Colonic mucosa (tissue), 4 donors: ENCODE results near the gene RAD9A. TPM values are rescaled to one million over a fixed set of nuclear protein-coding genes. Genes with fewer than 3 reads are reported as not detected.

Experiments
- DNase-seq: peaks from one replicate; pipeline ENCODE4 v3.0.0-alpha.2; 2020
- H3K27ac ChIP-seq: fragments of 200-600 bp; one replicate; pipeline ENCODE4 v1.8.0; 2021
- H3K27me3 ChIP-seq: fragments of 200-600 bp; one replicate; pipeline ENCODE4 v1.8.0; 2021
- H3K36me3 ChIP-seq: fragments of 200-600 bp; one replicate; pipeline ENCODE4 v1.8.0; 2021
- H3K4me1 ChIP-seq: fragments of 200-600 bp; one replicate; pipeline ENCODE4 v1.8.0; 2021; ENCODE audit warnings: mild to moderate bottlenecking
- H3K4me3 ChIP-seq: fragments of 200-600 bp; one replicate; pipeline ENCODE4 v1.8.0; 2021
- H3K9ac ChIP-seq, 2 donors: one replicate each; pipeline ENCODE4 v1.7.0; 2013; ENCODE audit warnings: control low read depth in 2 of 2, low read depth in 2 of 2, low read length in 2 of 2
- H3K9me3 ChIP-seq: fragments of 200-600 bp; one replicate; pipeline ENCODE4 v1.8.0; 2021
- intact Hi-C: fragments of 100-400 bp; cut with DNase I; formaldehyde crosslinking; loops from one replicate; pipeline ENCODE4 v1.14.1; 2022
- total RNA-seq, 2 donors: library from RNA; stranded (reverse); fragmentation: NEBNext Ultra II Directional in 1 of 2; extraction: Animal tissue kit (Norgen Biotek cat#: 25700) in 1 of 2; gene quantifications; one replicate each; pipeline ENCODE4 v1.2.1, GENCODE V29; 2021
- TF ChIP-seq, protein P1 (sequence below): fragments of 200-600 bp; IDR thresholded peaks from one replicate; pipeline ENCODE4 v1.8.0; 2022; ENCODE audit warnings: antibody characterized with exemption, mild to moderate bottlenecking
- donor health status: healthy.
- donor health status: DM: no; HTN: no; CAD: no.
- donor health status: DM: no; HTN: no; CAD: no.

The RAD9A gene
- total RNA-seq, 2 donors from 2014 or later = 21.8 to 35.1 TPM

DNA sequence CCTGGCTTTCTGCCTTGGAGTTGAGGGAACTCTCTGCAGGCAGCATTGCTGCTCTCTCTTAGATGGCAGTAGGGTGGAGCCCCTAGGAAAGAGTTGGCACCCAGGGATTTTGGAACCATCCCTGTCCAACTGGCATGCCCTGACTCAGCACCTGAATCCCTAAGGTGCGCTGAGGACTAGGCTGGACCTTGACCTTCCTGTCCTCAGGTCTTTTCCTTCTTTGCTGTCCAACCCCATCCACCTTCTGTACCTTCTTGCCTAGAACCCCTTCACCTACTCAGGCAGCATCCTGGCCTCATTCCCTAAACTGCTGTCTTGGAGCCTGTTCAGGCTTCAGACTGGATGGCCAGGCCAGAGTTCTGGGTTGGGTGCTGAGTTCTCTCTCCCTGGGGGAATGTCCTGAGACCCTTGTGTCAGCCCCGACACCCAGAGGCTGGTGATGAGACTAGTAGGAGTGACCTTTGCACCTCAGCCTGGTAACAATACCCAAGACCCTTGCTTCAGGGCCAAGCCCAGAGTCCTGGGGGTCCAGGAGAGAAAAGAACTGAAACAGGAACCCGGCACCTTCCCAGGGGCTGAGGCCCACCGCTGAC lies 35.9 kb upstream of the RAD9A start:
- Histone ChIP-seq H3K4me1 (peaks cover 36% of the 10 kb centered on the region), H3K27ac (peak overlapping the region; percentile 100), H3K9me3 (no peaks in the 10 kb centered on the region), H3K4me3 (peak overlapping the region; percentile 11), H3K27me3 (no peaks in the 10 kb centered on the region), H3K9ac (peak overlapping the region; percentile 78 to 100), H3K36me3 (no peaks in the 10 kb centered on the region)
- TF ChIP-seq, protein P1, sequence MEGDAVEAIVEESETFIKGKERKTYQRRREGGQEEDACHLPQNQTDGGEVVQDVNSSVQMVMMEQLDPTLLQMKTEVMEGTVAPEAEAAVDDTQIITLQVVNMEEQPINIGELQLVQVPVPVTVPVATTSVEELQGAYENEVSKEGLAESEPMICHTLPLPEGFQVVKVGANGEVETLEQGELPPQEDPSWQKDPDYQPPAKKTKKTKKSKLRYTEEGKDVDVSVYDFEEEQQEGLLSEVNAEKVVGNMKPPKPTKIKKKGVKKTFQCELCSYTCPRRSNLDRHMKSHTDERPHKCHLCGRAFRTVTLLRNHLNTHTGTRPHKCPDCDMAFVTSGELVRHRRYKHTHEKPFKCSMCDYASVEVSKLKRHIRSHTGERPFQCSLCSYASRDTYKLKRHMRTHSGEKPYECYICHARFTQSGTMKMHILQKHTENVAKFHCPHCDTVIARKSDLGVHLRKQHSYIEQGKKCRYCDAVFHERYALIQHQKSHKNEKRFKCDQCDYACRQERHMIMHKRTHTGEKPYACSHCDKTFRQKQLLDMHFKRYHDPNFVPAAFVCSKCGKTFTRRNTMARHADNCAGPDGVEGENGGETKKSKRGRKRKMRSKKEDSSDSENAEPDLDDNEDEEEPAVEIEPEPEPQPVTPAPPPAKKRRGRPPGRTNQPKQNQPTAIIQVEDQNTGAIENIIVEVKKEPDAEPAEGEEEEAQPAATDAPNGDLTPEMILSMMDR = no peak
- DNase-seq = peak; percentile 62
- intact Hi-C loops = no loop called here

DNA sequence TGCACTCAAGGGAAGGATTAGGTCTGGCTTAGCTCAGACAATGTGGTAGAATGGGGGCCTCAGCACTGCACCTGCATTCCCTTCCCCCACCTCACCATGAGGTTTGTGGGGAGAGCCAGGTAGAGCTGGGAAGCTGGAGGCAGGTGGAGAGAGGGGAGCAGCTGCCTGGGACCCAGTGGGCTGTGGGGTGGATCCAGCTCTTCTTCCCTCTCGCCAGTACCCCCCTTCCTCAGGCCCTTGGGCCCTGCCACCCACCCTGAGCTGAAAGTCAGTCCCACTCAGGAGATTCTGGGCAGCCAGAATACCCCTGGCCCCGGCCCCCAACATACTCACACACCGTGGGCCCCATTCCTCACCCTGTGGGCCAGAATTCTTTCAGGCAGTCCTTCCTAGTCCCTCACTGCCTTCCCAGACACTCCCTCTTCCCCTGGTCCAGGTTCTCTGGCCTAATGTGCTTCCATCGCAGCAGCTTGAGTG lies 35.4 kb upstream of the RAD9A start:
- Histone ChIP-seq H3K27ac (peak overlapping the region; percentile 100), H3K4me3 (peak overlapping the region; percentile 11), H3K4me1 (peaks cover 31% of the 10 kb centered on the region), H3K27me3 (no peaks in the 10 kb centered on the region), H3K9ac (peak overlapping the region; percentile 78 to 100), H3K9me3 (no peaks in the 10 kb centered on the region), H3K36me3 (no peaks in the 10 kb centered on the region)
- intact Hi-C loops = no loop called here
- TF ChIP-seq, protein P1 = no peak
- DNase-seq = no peak

DNA sequence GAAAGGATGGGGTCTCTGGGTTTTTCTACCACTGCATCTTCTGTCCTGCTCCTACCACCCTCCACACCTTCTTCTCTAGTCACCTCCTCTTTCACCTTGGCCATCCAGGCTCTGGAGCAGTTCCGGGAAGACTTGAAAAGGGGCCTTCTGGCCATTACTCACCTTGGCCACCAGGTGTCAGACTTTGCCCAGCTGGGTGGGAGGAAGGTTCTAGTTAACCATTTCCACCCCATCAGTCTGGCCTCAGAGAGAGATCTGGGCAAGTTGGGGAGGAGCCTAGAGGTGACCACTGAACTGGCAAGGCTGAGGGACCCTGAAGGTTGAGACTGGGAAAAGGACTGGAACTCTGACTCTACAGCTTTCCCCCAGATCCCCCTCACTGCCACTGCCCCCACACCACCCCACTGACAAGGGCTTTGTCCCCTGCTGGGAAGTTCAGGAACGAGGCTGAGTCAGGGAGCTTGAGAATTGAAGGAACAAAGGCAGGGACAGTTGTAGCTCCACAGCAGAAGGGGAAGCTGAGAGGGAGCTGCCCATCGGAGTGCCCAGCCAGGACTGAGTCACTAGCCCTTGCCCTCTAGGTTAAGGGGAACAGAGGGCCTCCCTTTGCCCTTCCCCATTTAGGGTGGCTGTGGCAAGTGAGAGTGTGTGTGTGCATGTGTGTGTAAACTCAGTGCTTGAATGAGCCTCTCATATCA lies 34.8 kb upstream of the RAD9A start:
- Histone ChIP-seq H3K27ac (peak overlapping the region; percentile 100), H3K27me3 (no peaks in the 10 kb centered on the region), H3K9ac (peak overlapping the region; percentile 78 to 100), H3K36me3 (no peaks in the 10 kb centered on the region), H3K9me3 (no peaks in the 10 kb centered on the region), H3K4me3 (peak overlapping the region; percentile 11), H3K4me1 (peaks cover 31% of the 10 kb centered on the region)
- intact Hi-C loops = no loop called here
- DNase-seq = peak; percentile 85
- TF ChIP-seq, protein P1 = peak; percentile 89

DNA sequence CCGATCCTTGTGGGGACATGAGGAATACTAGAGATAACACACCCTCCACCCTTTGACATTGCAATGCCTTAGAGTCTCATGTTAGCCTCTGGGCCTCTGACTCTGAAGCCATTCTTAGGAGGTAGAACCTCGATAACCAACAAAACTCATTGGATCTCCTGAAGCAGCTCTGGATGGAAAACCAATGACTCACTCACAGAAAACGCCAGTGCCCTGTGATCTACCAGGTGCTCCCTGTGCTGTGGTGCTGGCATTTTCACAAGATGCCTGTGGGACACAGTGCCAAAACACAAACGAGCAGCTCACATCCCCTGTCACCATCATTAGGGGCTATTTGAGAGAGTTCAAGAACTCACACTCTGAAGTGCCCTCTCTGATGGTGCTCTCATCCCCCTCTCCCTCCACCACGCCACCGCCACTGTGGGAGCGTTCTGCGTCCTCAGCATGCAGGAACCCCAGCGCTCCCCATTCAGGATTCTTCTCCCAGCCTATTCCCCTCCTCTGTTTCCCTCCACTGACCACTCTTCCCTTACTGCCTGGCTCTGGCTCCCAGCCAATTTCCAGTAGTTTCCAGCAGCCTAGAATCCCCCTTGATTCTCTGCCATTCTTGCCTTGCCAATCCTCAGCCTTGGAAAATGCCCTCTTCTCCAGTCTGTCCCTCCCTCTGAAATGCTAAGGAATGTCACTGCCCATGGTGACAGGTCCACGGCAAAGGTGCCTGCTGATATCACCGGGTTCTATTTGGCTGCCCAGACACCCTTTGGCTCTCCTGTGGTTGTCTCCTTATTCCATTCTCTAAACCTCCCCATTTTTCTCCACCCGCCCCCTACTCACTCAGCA lies 33.7 kb upstream of the RAD9A start:
- DNase-seq = peak; percentile 19
- no peak overlapping the region for H3K27ac ChIP-seq
- H3K4me3 ChIP-seq = no peak overlapping the region
- H3K4me1 ChIP-seq = peaks cover 31% of the 10 kb centered on the region
- intact Hi-C loops = no loop called here
- no peaks in the 10 kb centered on the region for H3K27me3 ChIP-seq
- H3K36me3 ChIP-seq = no peaks in the 10 kb centered on the region
- TF ChIP-seq, protein P1 = no peak
- H3K9me3 ChIP-seq = no peaks in the 10 kb centered on the region
- H3K9ac ChIP-seq = no peak overlapping the region

DNA sequence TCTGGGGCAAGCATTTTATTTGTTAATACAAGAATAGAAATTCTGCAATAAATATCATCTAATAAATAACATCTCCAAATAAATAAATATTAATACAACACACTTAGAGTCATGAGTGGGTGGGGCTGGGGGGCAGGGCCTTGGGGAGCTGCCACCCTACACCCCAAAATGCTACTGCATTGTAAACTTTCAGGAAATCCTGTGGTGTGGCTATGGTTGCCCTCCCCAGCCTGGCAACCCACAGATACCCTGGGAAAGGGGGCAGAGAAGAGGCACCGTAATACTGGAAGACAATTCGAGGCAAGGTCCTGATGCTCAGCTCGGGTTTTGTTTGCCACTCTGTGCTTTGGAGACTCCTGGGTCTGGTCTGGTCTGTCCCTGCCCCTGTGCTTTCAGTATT lies 27.6 kb upstream of the RAD9A start:
- peaks cover 12% of the 10 kb centered on the region for H3K4me1 ChIP-seq
- TF ChIP-seq, protein P1 = no peak

More for the DNA sequence above, 27.6 kb upstream of the RAD9A start:
- Histone ChIP-seq H3K36me3 (no peaks in the 10 kb centered on the region), H3K4me3 (no peak overlapping the region), H3K27me3 (no peaks in the 10 kb centered on the region), H3K9ac (no peak overlapping the region), H3K9me3 (no peaks in the 10 kb centered on the region), H3K27ac (no peak overlapping the region)
- DNase-seq = no peak
- intact Hi-C loops = no loop called here
